ENCODE data around the gene LAPTM5.
A peak's percentile ranks its signal among the peaks of the same experiment; 100 is the strongest.

Gene LAPTM5

GRCh38 chr1:30787266-30787665 is 29.7 kb upstream of the LAPTM5 start:
- DNase-seq (ENCODE audit: low spot score) = no peak

GRCh38 chr1:30786264-30786991 is 28.9 kb upstream of the LAPTM5 start:
- DNase-seq (ENCODE audit: low spot score) = no peak

GRCh38 chr1:30785714-30786113 is 28.1 kb upstream of the LAPTM5 start:
- no peak for DNase-seq (ENCODE audit: low spot score)

- no peak for DNase-seq (ENCODE audit: low spot score)
These were observed 27.6 kb upstream of the LAPTM5 start for GRCh38 chr1:30785181-30785580.

GRCh38 chr1:30783256-30783915 is 25.8 kb upstream of the LAPTM5 start:
- DNase-seq (ENCODE audit: low spot score) = no peak

- peak; percentile 50 for DNase-seq (ENCODE audit: low spot score)
These were observed 25.0 kb upstream of the LAPTM5 start for GRCh38 chr1:30782361-30783255.

- DNase-seq (ENCODE audit: low spot score) = no peak
These were observed 24.3 kb upstream of the LAPTM5 start for GRCh38 chr1:30781906-30782305.

- DNase-seq (ENCODE audit: low spot score) = no peak
These were observed 22.8 kb upstream of the LAPTM5 start for GRCh38 chr1:30780409-30780808.

- peak; percentile 68 for DNase-seq (ENCODE audit: low spot score)
These were observed 21.9 kb upstream of the LAPTM5 start for GRCh38 chr1:30779294-30780071.

GRCh38 chr1:30778979-30779293 is 21.4 kb upstream of the LAPTM5 start:
- DNase-seq (ENCODE audit: low spot score) = no peak

- peak; percentile 91 for DNase-seq (ENCODE audit: low spot score)
These were observed 20.8 kb upstream of the LAPTM5 start for GRCh38 chr1:30778154-30778978.

- no peak for DNase-seq (ENCODE audit: low spot score)
These were observed 20.3 kb upstream of the LAPTM5 start for GRCh38 chr1:30777904-30778153.

- no peak for DNase-seq (ENCODE audit: low spot score)
These were observed 19.7 kb upstream of the LAPTM5 start for GRCh38 chr1:30777060-30777903.

GRCh38 chr1:30776097-30777059 is 18.8 kb upstream of the LAPTM5 start:
- DNase-seq (ENCODE audit: low spot score) = no peak

GRCh38 chr1:30775433-30775975 is 17.9 kb upstream of the LAPTM5 start:
- DNase-seq (ENCODE audit: low spot score) = no peak

GRCh38 chr1:30774550-30775432 is 17.2 kb upstream of the LAPTM5 start:
- DNase-seq (ENCODE audit: low spot score) = no peak

GRCh38 chr1:30773722-30774358 is 16.3 kb upstream of the LAPTM5 start:
- no peak for DNase-seq (ENCODE audit: low spot score)

GRCh38 chr1:30771005-30771404 is 13.4 kb upstream of the LAPTM5 start:
- no peak for DNase-seq (ENCODE audit: low spot score)
